Articular chondrocyte of knee joint (primary cell): ENCODE measurements around the gene CYP2W1. TPM values are rescaled to one million over a fixed set of nuclear protein-coding genes. Genes with fewer than 3 reads are reported as not detected.
A peak's percentile ranks its signal among the peaks of the same experiment; 100 is the strongest.

Source experiments
- small RNA-seq: library from RNA; depleted of rRNA; stranded (forward); fragments of <200 nt; gene quantifications from one replicate; pipeline ENCODE3, GENCODE V24; 2012
- total RNA-seq: library from RNA; depleted of rRNA; stranded (reverse); fragments of >200 nt; gene quantifications from 2 replicates; pipeline ENCODE4 v1.2.3, GENCODE V29; 2012

CYP2W1 gene, protein sequence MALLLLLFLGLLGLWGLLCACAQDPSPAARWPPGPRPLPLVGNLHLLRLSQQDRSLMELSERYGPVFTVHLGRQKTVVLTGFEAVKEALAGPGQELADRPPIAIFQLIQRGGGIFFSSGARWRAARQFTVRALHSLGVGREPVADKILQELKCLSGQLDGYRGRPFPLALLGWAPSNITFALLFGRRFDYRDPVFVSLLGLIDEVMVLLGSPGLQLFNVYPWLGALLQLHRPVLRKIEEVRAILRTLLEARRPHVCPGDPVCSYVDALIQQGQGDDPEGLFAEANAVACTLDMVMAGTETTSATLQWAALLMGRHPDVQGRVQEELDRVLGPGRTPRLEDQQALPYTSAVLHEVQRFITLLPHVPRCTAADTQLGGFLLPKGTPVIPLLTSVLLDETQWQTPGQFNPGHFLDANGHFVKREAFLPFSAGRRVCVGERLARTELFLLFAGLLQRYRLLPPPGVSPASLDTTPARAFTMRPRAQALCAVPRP
- total RNA-seq, result under 0.01 TPM in 1 of 2 replicates, not detected in the other

DNA sequence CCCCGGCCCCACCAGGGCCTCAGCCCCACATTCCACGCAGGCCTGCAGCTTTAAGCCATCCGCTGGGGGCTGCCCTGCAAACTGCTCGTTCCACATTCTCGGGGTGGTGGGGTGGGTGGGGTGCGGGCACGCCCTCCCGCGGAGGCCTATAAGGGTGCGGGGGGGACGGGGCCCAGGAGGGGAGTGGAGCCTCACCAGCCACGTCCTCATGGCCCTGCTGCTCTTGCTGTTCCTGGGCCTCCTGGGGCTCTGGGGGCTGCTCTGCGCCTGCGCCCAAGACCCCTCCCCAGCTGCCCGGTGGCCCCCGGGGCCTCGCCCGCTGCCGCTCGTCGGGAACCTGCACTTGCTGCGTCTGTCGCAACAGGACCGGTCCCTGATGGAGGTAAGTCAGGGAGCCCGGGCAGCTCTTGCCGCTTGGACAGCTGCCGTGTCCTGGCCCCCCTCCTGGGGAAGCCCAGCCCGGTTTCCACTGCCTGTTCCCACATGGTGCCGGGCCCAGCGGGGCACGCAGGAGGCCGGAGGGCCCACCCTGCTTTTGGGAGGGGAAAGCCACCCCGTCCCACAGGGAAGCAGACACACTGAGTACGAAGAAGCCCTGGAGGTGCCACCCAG is at the start of gene CYP2W1:
Gene CYP2W1, plus strand, starts transcription at position 178 of the 612 bp plus-strand sequence. Its CDS starts 31 bp downstream, at position 209.

DNA sequence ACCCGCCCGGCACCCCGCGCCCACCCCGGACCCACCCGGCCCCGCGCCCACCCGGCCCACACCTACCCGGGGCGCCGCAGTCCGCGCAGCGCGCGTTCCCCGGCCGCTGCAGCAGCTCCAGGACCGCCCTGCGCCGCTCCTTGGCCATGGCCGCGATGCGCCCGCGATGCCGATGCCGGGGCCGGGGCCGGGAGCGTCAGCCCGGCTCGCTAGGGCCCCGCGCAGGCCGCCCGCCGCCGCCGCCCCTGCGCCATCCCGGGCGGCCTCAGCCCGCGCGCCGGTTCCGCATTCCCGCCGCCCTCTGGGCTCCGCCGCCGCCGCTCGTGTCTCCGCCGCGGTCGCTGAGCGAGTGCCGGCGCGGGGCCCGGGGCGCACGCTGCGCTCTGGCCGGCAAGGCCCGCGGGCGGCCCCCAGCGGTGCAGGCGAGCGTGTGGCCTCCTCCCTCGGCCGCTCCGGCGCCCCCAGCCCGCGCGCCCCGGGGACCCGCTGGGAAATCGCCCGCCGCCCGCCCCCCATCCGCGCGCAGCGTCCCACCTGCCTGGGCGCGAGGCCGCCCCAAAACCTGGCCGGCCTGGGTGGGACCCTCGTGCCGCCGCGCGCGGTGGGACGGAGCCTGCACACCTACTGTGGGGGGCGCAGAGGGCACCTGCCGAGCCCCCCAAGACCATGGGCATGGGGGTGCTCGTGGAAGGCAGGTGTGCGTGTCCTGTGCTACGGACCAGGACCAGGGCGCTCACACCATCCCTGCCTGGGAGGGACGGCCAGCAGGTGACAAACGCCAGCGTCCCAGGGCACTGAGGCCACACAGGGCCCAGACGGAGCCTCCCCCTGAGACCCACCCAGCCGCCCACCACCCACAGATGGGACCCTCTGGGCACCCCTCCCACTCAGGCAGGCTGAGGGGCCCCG is 28.4 kb upstream of the CYP2W1 start, which contains the start of gene ADAP1:
Gene ADAP1, minus strand, starts transcription at position 351 of the 909 bp plus-strand sequence. Its CDS starts 203 bp downstream, at position 148.

DNA sequence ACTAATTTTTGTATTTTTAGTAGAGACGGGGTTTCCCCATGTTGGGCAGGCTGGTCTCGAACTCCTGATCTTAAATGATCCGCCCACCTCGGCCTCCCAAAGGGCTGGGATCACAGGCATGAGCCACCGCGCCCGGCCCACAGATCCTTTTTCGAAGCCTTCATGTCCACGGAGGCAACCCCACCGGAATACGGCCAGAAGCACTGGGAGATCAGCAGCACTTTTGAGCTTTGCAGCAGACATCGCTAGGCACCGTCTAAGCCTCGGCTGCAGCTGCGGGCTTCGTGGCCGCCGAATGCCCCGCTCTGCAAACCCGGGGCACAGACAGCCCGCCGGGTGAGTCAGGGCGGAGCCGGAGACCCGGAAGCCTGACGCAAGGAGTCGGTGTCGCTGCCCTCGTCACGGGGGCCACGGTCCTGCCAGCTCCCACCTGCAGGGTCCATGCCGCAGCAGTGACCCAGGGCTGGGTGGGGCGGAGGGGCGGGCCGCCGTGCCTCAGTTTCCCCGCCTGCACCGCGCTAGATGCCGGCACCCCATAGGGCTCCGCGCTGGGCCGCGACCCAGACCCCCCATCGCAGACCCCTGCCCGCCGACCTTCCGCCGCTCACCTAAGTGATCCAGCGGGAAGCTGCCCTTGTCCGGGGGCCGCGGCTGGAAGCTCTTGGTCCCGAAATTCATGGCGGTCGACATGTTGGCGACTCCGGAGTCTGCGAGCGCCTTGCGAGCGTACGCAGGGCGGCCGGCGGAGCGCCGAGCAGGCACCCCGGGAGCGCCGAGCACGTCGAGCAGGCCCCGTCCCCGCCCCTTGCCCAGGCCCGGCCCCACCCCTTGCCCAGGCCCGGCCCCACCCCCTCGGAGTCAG is 7.9 kb upstream of the CYP2W1 start, which contains the start of gene COX19:
Gene COX19, minus strand, starts transcription at position 730 of the 862 bp plus-strand sequence. Its CDS starts 40 bp downstream, at position 690.

Small RNA genes within 50 kb of the gene (small RNA-seq; reads per million reads assigned to genes)
- gene MIR339, result 109 reads per million, percentile 98 among the genes with 10 or more reads in this experiment

Other genes starting within 250 kb of the CYP2W1 start
- 154 and 196 TPM in 2 replicates for gene SUN1, start 150.7 kb upstream of the CYP2W1 start, total RNA-seq
- gene GET4, start 106.6 kb upstream of the CYP2W1 start, total RNA-seq, result 13.8 and 15.7 TPM in 2 replicates
- 2.3 and 2.4 TPM in 2 replicates for gene ADAP1, start 28.5 kb upstream of the CYP2W1 start, total RNA-seq
- 11.1 and 12.5 TPM in 2 replicates for gene COX19, start 7.6 kb upstream of the CYP2W1 start, total RNA-seq
- 2.5 and 3.8 TPM in 2 replicates for gene GPR146, start 61.4 kb downstream of the CYP2W1 start, total RNA-seq
- 18.0 and 19.6 TPM in 2 replicates for gene GPER1, start 104.9 kb downstream of the CYP2W1 start, total RNA-seq
- 18.1 and 19.2 TPM in 2 replicates for gene ZFAND2A, start 177.0 kb downstream of the CYP2W1 start, total RNA-seq
- not detected in 2 replicates for gene UNCX, start 249.7 kb downstream of the CYP2W1 start, total RNA-seq